ENCODE data around the gene DRGX.

Gene DRGX

DNA sequence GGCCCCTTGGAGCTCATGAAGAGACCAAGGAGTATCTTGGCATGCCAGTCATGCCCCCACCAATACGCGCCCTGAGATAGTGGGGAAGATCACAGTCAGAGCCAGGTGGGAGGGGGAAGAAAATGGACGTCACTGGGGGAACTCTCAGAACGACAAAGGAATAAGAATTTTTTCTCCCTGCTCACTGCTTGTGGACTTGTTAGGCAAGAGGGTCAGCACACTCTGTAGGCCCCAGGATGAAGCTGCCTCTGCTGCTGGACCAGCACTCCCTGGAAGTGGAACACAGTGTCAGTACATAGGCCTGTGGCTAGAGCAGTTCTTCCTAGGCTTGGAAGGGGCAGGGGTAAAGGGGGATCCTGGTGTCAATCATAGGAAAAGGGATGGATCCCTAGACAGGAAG is 46.5 kb downstream of the DRGX start:
- TF ChIP-seq, protein P1, sequence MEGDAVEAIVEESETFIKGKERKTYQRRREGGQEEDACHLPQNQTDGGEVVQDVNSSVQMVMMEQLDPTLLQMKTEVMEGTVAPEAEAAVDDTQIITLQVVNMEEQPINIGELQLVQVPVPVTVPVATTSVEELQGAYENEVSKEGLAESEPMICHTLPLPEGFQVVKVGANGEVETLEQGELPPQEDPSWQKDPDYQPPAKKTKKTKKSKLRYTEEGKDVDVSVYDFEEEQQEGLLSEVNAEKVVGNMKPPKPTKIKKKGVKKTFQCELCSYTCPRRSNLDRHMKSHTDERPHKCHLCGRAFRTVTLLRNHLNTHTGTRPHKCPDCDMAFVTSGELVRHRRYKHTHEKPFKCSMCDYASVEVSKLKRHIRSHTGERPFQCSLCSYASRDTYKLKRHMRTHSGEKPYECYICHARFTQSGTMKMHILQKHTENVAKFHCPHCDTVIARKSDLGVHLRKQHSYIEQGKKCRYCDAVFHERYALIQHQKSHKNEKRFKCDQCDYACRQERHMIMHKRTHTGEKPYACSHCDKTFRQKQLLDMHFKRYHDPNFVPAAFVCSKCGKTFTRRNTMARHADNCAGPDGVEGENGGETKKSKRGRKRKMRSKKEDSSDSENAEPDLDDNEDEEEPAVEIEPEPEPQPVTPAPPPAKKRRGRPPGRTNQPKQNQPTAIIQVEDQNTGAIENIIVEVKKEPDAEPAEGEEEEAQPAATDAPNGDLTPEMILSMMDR (IDR thresholded peaks at IDR 0.05; ENCODE audit: low read depth, low read length, missing control alignments) = no peak
- no peak for DNase-seq
- H3K27ac ChIP-seq = no peak overlapping the region
- no peak overlapping the region for H3K4me3 ChIP-seq (ENCODE audit: low read depth, low read length)
- no peaks in the 10 kb centered on the region for H3K36me3 ChIP-seq (replicated peaks)
- H3K27me3 ChIP-seq (replicated peaks) = no peaks in the 10 kb centered on the region
- in situ Hi-C loops (cut with HindIII; ENCODE audit: low pct_ligation_motif_present, low sequenced_read_pairs) = no loop called here

GRCh38 chr10:49348593-49348992 is 47.3 kb downstream of the DRGX start:
- DNase-seq = no peak
- Histone ChIP-seq H3K27me3 (replicated peaks) (no peaks in the 10 kb centered on the region), H3K4me3 (ENCODE audit: low read depth, low read length) (no peak overlapping the region), H3K36me3 (replicated peaks) (no peaks in the 10 kb centered on the region), H3K27ac (no peak overlapping the region)
- TF ChIP-seq, protein P1 (IDR thresholded peaks at IDR 0.05; ENCODE audit: low read depth, low read length, missing control alignments) = no peak
- in situ Hi-C loops (cut with HindIII; ENCODE audit: low pct_ligation_motif_present, low sequenced_read_pairs) = no loop called here

- no peak for DNase-seq
- no peak overlapping the region for H3K4me3 ChIP-seq (ENCODE audit: low read depth, low read length)
- H3K27ac ChIP-seq = no peak overlapping the region
- TF ChIP-seq, protein P1 (IDR thresholded peaks at IDR 0.05; ENCODE audit: low read depth, low read length, missing control alignments) = no peak
- in situ Hi-C loops (cut with HindIII; ENCODE audit: low pct_ligation_motif_present, low sequenced_read_pairs) = no loop called here
- H3K27me3 ChIP-seq (replicated peaks) = no peaks in the 10 kb centered on the region
- H3K36me3 ChIP-seq (replicated peaks) = no peaks in the 10 kb centered on the region
Measured at GRCh38 chr10:49347827-49348226, 48.1 kb downstream of the DRGX start.

GRCh38 chr10:49347342-49347741 is 48.5 kb downstream of the DRGX start:
- TF ChIP-seq, protein P1 (IDR thresholded peaks at IDR 0.05; ENCODE audit: low read depth, low read length, missing control alignments) = no peak
- H3K4me3 ChIP-seq (ENCODE audit: low read depth, low read length) = no peak overlapping the region
- no peaks in the 10 kb centered on the region for H3K36me3 ChIP-seq (replicated peaks)
- no peaks in the 10 kb centered on the region for H3K27me3 ChIP-seq (replicated peaks)
- no peak overlapping the region for H3K27ac ChIP-seq
- in situ Hi-C loops (cut with HindIII; ENCODE audit: low pct_ligation_motif_present, low sequenced_read_pairs) = no loop called here
- DNase-seq = no peak

GRCh38 chr10:49344840-49345239 is 51.0 kb downstream of the DRGX start:
- Histone ChIP-seq H3K27ac (no peak overlapping the region), H3K27me3 (replicated peaks) (no peaks in the 10 kb centered on the region), H3K4me3 (ENCODE audit: low read depth, low read length) (no peak overlapping the region), H3K36me3 (replicated peaks) (no peaks in the 10 kb centered on the region)
- no peak for DNase-seq
- TF ChIP-seq, protein P1 (IDR thresholded peaks at IDR 0.05; ENCODE audit: low read depth, low read length, missing control alignments) = no peak
- in situ Hi-C loops (cut with HindIII; ENCODE audit: low pct_ligation_motif_present, low sequenced_read_pairs) = no loop called here

DNA sequence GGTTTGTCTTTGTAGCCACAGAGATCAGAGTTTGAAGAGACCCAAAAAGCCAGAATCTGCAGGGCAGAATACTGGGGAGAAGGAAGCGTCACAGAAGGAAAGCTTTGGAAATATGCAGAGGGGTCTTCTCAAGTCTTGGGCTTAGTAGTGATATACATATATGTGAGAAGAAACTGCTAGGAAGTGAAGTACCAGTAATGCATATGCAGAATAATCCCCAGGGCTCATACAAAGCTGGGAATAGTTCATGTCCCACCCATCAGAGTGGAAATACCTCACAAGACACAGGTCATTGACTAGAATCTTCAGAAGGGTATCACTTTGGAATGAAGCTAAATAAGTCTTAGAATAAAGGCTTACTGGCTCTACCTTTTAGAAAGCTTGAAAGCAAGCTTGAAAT is 57.3 kb downstream of the DRGX start:
- Histone ChIP-seq H3K36me3 (replicated peaks) (no peaks in the 10 kb centered on the region), H3K27ac (no peak overlapping the region), H3K27me3 (replicated peaks) (no peaks in the 10 kb centered on the region), H3K4me3 (ENCODE audit: low read depth, low read length) (no peak overlapping the region)
- DNase-seq = no peak
- in situ Hi-C loops (cut with HindIII; ENCODE audit: low pct_ligation_motif_present, low sequenced_read_pairs) = no loop called here
- TF ChIP-seq, protein P1 (IDR thresholded peaks at IDR 0.05; ENCODE audit: low read depth, low read length, missing control alignments) = no peak

All from brain microvascular endothelial cell (primary cell).